Calu3 (cell line): ENCODE measurements around the gene LRRK1. TPM values are rescaled to one million over a fixed set of nuclear protein-coding genes. Genes with fewer than 3 reads are reported as not detected.

ENCODE experiments used
- BruUV-seq: library from RNA; stranded (reverse); fragments of 400-500 nt; replicated peaks from 2 replicates; lab custom pipeline; 2021; lab: Mats Ljungman, UMichigan
- CTCF ChIA-PET: fragments of 300-600 bp; sonication (Branson Sonifier 250); formaldehyde crosslinking; loops from one replicate; lab custom pipeline; 2022; ENCODE audit warnings: antibody characterized with exemption; lab: Charles Lee
- DNase-seq: peaks from one replicate; pipeline ENCODE4 v3.0.0; 2022
- H3K27ac Mint-ChIP-seq: one replicate; pipeline ENCODE4 v1.8.0; 2022; ENCODE audit warnings: mixed read lengths; ENCODE audit not compliant: unreplicated experiment
- H3K27me3 Mint-ChIP-seq: one replicate; pipeline ENCODE4 v1.8.0; 2022; ENCODE audit warnings: mixed read lengths; ENCODE audit not compliant: unreplicated experiment
- H3K36me3 Mint-ChIP-seq: one replicate; pipeline ENCODE4 v1.8.0; 2022; ENCODE audit warnings: mild to moderate bottlenecking, moderate library complexity, mixed read lengths; ENCODE audit not compliant: insufficient read depth, unreplicated experiment
- H3K4me1 Mint-ChIP-seq: one replicate; pipeline ENCODE4 v1.8.0; 2022; ENCODE audit warnings: mild to moderate bottlenecking, low read depth, mixed read lengths; ENCODE audit not compliant: unreplicated experiment
- H3K4me3 Mint-ChIP-seq: one replicate; pipeline ENCODE4 v1.8.0; 2022; ENCODE audit warnings: mild to moderate bottlenecking, low read depth, moderate library complexity, mixed read lengths; ENCODE audit not compliant: unreplicated experiment
- H3K9me3 Mint-ChIP-seq: one replicate; pipeline ENCODE4 v1.8.0; 2022; ENCODE audit warnings: low read depth, mixed read lengths; ENCODE audit not compliant: unreplicated experiment
- CTCF ChIP-seq: fragments of 200-600 bp; IDR thresholded peaks from one replicate; pipeline ENCODE4 v1.8.0; 2022; ENCODE audit warnings: antibody characterized with exemption; ENCODE audit not compliant: unreplicated experiment
- intact Hi-C: fragments of 100-400 bp; cut with micrococcal nuclease; formaldehyde crosslinking; loops from one replicate; pipeline ENCODE4 v1.10.0; 2022; ENCODE audit not compliant: unreplicated experiment
- total RNA-seq: library from RNA; stranded (reverse); gene quantifications from 2 replicates; pipeline ENCODE4 v1.2.3, GENCODE V29; 2022

LRRK1 gene
- total RNA-seq, 1 experiment from 2014 or later, result 21.3 TPM

- no peak overlapping the region for H3K27ac Mint-ChIP-seq
- no peaks in the 10 kb centered on the region for H3K27me3 Mint-ChIP-seq
- H3K9me3 Mint-ChIP-seq, result peaks cover 14% of the 10 kb centered on the region
- no peak for DNase-seq
- peaks cover 31% of the 10 kb centered on the region for H3K4me1 Mint-ChIP-seq
- no TSS peak for BruUV-seq
- no peak overlapping the region for H3K4me3 Mint-ChIP-seq
- no peak for TF ChIP-seq CTCF
- CTCF ChIA-PET, result interaction anchor here (0.9 to 3.8 kb wide), 2 partner anchors 87 to 251 kb away, joined by 3 to 93 read pairs; partner anchors contain the start of gene LRRK1
- intact Hi-C loops, result loop anchor here (5.0 kb wide), 2 partner anchors 283 to 653 kb away; no protein-coding TSS in a partner anchor
- peaks cover 25% of the 10 kb centered on the region for H3K36me3 Mint-ChIP-seq
These were observed 86.0 kb downstream of the LRRK1 start for GRCh38 chr15:101004986-101005747.

GRCh38 chr15:101006931-101007691, 88.0 kb downstream of the LRRK1 start:
- CTCF ChIA-PET, result interaction anchor here (0.6 to 3.8 kb wide), 20 partner anchors 21 to 665 kb away, joined by 3 to 93 read pairs (median 4); partner anchors contain the start of genes ADAMTS17, ASB7, CHSY1 and LINS1
- Mint-ChIP-seq H3K9me3 (peaks cover 14% of the 10 kb centered on the region), H3K27ac (peak overlapping the region; percentile 92), H3K4me3 (peak overlapping the region; percentile 89), H3K4me1 (peaks cover 31% of the 10 kb centered on the region), H3K27me3 (no peaks in the 10 kb centered on the region), H3K36me3 (peaks cover 34% of the 10 kb centered on the region)
- intact Hi-C loops, result loop anchor here (1.0 to 5.0 kb wide), 5 partner anchors 89 to 655 kb away; no protein-coding TSS in a partner anchor
- BruUV-seq, result no TSS peak
- peak; percentile 86 for TF ChIP-seq CTCF
- DNase-seq, result peak; percentile 88

- Mint-ChIP-seq H3K4me1 (peaks cover 31% of the 10 kb centered on the region), H3K27me3 (no peaks in the 10 kb centered on the region), H3K9me3 (peaks cover 14% of the 10 kb centered on the region), H3K27ac (peak overlapping the region; percentile 92), H3K36me3 (peaks cover 34% of the 10 kb centered on the region), H3K4me3 (peak overlapping the region; percentile 89)
- CTCF ChIA-PET, result interaction anchor here (0.6 to 3.8 kb wide), 31 partner anchors 8 to 659 kb away, joined by 3 to 93 read pairs (median 4); partner anchors contain the start of gene LRRK1
- TF ChIP-seq CTCF, result peak; percentile 97
- intact Hi-C loops, result loop anchor here (5.0 kb wide), 2 partner anchors 286 to 656 kb away; no protein-coding TSS in a partner anchor
- DNase-seq, result peak; percentile 97
- BruUV-seq, result no TSS peak
These were observed 89.3 kb downstream of the LRRK1 start for GRCh38 chr15:101008158-101009139.
